Natural killer cell (primary cell): ENCODE data around the gene KLK5. TPM values are rescaled to one million over a fixed set of nuclear protein-coding genes. Genes with fewer than 3 reads are reported as not detected.

Experiments
- ATAC-seq, 3 donors: fragments of 150-1000 bp in 2 of 3; fragments of 200-7000 bp in 1 of 3; cut with Tn5 transposase; 1 replicate in 1 of 3; 2 replicates in 2 of 3; pipeline ENCODE4 v1.10.0; 2021; ENCODE audit warnings: mild to moderate bottlenecking in 2 of 3, moderate library complexity in 2 of 3
- DNase-seq, 2 donors: peaks; one replicate each; pipeline versions ENCODE4 v3.0.0 to v3.0.0-alpha.2; 2013 to 2021; ENCODE audit warnings: mixed read lengths in 1 of 2
- H3K27ac ChIP-seq: one replicate; pipeline ENCODE4 v1.5.1; 2013; ENCODE audit warnings: mild to moderate bottlenecking, low read length
- H3K27me3 ChIP-seq: one replicate; pipeline ENCODE4 v1.6.1; 2013; ENCODE audit warnings: low read length; ENCODE audit not compliant: control insufficient read depth, insufficient read depth
- H3K36me3 ChIP-seq: one replicate; pipeline ENCODE4 v1.6.1; 2013; ENCODE audit warnings: low read length; ENCODE audit not compliant: control insufficient read depth, insufficient read depth
- H3K4me1 ChIP-seq: one replicate; pipeline ENCODE4 v1.6.1; 2013; ENCODE audit warnings: low read length; ENCODE audit not compliant: control insufficient read depth, insufficient read depth
- H3K4me3 ChIP-seq: one replicate; pipeline ENCODE4 v1.5.1; 2013; ENCODE audit warnings: low read length
- H3K9me3 ChIP-seq: one replicate; pipeline ENCODE4 v1.6.1; 2013; ENCODE audit warnings: low read length; ENCODE audit not compliant: control insufficient read depth, insufficient read depth
- H3K27ac Mint-ChIP-seq, 2 donors: one replicate each; pipeline ENCODE4 v1.8.0; 2022; ENCODE audit warnings: mild to moderate bottlenecking in 2 of 2, mixed read lengths in 2 of 2, moderate library complexity in 1 of 2
- H3K27me3 Mint-ChIP-seq, 2 donors: one replicate each; pipeline ENCODE4 v1.8.0; 2022; ENCODE audit warnings: low read depth in 2 of 2, mixed read lengths in 2 of 2
- H3K36me3 Mint-ChIP-seq: one replicate; pipeline ENCODE4 v1.8.0; 2022; ENCODE audit warnings: mixed read lengths
- H3K4me1 Mint-ChIP-seq, 2 donors: one replicate each; pipeline ENCODE4 v1.8.0; 2022; ENCODE audit warnings: mixed read lengths in 2 of 2
- H3K4me3 Mint-ChIP-seq: one replicate; pipeline ENCODE4 v1.8.0; 2022; ENCODE audit warnings: mild to moderate bottlenecking, moderate library complexity, mixed read lengths
- H3K9me3 Mint-ChIP-seq, 2 donors: one replicate each; pipeline ENCODE4 v1.8.0; 2022; ENCODE audit warnings: mixed read lengths in 2 of 2
- CTCF ChIP-seq: fragments of 200-600 bp; IDR thresholded peaks from one replicate; pipeline ENCODE4 v1.8.0; 2022; ENCODE audit warnings: antibody characterized with exemption
- WGBS: methylation state at CpG from one replicate; pipeline ENCODE4 v1.1.7; 2013; ENCODE audit warnings: missing lambda C conversion rate; ENCODE audit not compliant: insufficient coverage; 5-methylcytosine and 5-hydroxymethylcytosine counted together
- intact Hi-C: fragments of 100-400 bp; cut with micrococcal nuclease; formaldehyde crosslinking; loops from one replicate; pipeline ENCODE4 v1.14.2; 2022
- total RNA-seq, 4 donors: library from RNA; stranded (reverse); fragments of 120-200 nt in 1 of 4; gene quantifications; one replicate each; pipeline versions ENCODE4 v1.2.3 to v1.2.4, GENCODE V29; 2013 to 2022

Gene KLK5
- total RNA-seq, 3 donors from 2014 or later (not counting 1 experiment from before 2014, with no cell fraction given) = not detected

GRCh38 chr19:50978772-50979390, 26.0 kb upstream of the KLK5 start:
- intact Hi-C loops = no loop called here
- no peak overlapping the region for H3K4me3 ChIP-seq
- no peak for TF ChIP-seq CTCF
- Mint-ChIP-seq H3K4me1 (no peaks in the 10 kb centered on the region), H3K27me3 (peaks cover 27 to 38% of the 10 kb centered on the region in 2 donors), H3K4me3 (no peak overlapping the region), H3K27ac (no peak overlapping the region), H3K9me3 (no peaks in the 10 kb centered on the region), H3K36me3 (no peaks in the 10 kb centered on the region)
- H3K9me3 ChIP-seq = no peaks in the 10 kb centered on the region
- 95% methylated on average over 4 of the region's 5 CpGs for WGBS
- ATAC-seq (no peak), DNase-seq (no peak)
- H3K4me1 ChIP-seq = no peaks in the 10 kb centered on the region
- no peaks in the 10 kb centered on the region for H3K36me3 ChIP-seq
- no peak overlapping the region for H3K27ac ChIP-seq
- no peaks in the 10 kb centered on the region for H3K27me3 ChIP-seq

GRCh38 chr19:50977626-50978025, 24.8 kb upstream of the KLK5 start:
- ATAC-seq (no peak), DNase-seq (no peak)
- Histone ChIP-seq H3K9me3 (no peaks in the 10 kb centered on the region), H3K4me3 (no peak overlapping the region), H3K4me1 (no peaks in the 10 kb centered on the region), H3K36me3 (no peaks in the 10 kb centered on the region), H3K27ac (no peak overlapping the region), H3K27me3 (no peaks in the 10 kb centered on the region)
- Mint-ChIP-seq H3K9me3 (no peaks in the 10 kb centered on the region), H3K27me3 (peaks cover 32 to 38% of the 10 kb centered on the region in 2 donors), H3K27ac (no peak overlapping the region), H3K4me3 (no peak overlapping the region), H3K4me1 (no peaks in the 10 kb centered on the region), H3K36me3 (no peaks in the 10 kb centered on the region)
- 92% methylated on average over 4 of the region's 4 CpGs for WGBS
- TF ChIP-seq CTCF = no peak
- intact Hi-C loops = no loop called here

GRCh38 chr19:50975766-50976165, 22.9 kb upstream of the KLK5 start:
- H3K36me3 ChIP-seq = no peaks in the 10 kb centered on the region
- 23% methylated on average over 8 of the region's 8 CpGs for WGBS
- no peaks in the 10 kb centered on the region for H3K9me3 Mint-ChIP-seq
- H3K27ac ChIP-seq = no peak overlapping the region
- H3K27ac Mint-ChIP-seq = no peak overlapping the region
- peaks cover 26 to 37% of the 10 kb centered on the region in 2 donors for H3K27me3 Mint-ChIP-seq
- DNase-seq = no peak
- no peaks in the 10 kb centered on the region for H3K4me1 ChIP-seq
- intact Hi-C loops = no loop called here
- H3K36me3 Mint-ChIP-seq = no peaks in the 10 kb centered on the region
- no peak overlapping the region for H3K4me3 Mint-ChIP-seq
- H3K27me3 ChIP-seq = no peaks in the 10 kb centered on the region
- H3K9me3 ChIP-seq = no peaks in the 10 kb centered on the region
- H3K4me3 ChIP-seq = no peak overlapping the region
- no peak for TF ChIP-seq CTCF
- no peaks in the 10 kb centered on the region for H3K4me1 Mint-ChIP-seq
- no peak for ATAC-seq
